ENCODE measurements around the gene SPRN.
"Not testable (repeated sequence)": the region's sequence is repeated elsewhere in the genome, so short reads cannot be mapped to it uniquely, and the experiment has no call there.

SPRN gene

DNA sequence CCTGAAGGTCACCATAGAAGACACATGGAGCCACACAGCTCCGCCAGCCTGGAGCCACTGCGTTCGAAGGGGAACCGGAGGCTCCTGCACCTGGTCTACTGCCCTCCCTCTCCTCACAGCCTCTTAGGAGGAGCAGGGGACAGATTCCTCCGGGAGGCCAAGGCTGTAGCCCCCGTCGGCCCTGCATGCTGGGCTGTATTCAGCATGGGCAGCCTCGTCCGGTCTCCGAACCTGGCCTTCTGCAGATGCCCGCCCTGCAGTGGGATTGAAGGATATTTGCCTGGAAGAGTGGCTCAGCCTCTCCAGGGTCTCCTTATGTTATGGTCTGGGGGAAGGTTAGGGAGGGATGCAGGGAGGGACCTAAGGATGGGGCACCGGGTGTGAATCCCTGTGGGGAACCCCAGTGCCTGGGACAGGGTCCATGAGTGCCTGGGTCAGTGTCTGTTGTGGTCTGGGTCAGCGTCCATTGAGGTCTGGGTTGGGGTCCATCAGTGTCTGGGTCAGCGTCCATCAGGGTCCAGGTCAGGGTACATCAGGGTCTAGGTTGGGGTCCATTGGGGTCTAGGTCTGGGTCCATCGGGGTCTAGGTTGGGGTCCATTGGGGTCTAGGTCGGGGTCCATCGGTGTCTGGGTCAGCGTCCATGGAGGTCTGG lies 16.3 kb upstream of the SPRN start:
- no peak for DNase-seq (ENCODE audit: extremely low read depth in 1 of 2, low read depth in 1 of 2)

DNA sequence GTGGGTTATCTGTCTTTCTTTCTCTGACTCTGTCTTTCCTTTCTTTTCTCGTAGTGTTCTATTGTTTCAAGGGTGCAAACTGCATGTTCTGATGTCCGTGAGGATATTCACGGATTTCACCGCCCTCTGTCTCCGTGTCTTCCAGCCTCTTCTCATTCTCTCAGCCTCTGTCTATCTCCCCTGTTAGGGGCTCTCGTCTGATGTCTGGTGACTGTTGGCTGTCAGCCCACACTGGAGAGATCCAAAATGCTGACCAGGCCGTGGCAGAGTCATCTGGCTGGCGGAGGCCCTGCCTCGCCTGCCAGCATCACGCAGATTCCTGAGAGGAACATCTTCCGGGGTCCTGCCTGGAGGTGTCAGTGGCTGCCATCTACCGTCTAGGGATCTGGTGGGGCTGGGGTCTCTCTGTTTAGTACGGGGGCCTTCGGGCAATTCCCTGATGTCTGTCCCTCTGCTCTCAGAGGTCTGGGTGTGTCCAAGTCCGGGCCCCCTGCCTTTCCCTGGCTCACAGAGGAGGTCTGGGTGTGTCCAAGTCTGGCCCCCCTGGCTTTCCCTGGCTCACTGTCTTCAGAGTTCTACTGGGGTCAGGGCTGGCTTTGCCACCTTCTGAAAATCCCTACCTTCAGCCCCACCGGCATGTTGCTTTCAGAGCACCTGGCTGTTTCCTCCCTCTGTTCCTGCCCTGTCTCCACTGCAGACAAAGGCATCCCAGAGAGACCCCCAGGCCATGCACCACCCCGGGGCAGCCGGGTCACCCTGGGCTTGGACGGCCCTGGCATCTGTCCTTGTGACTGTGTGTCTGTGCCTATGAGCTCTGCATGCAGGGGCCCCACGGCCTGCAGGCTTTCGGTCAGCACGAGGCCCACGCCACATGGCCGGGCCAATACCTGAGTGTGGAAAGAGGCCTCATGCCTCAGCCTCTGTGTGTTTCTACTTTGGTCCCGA lies 15.4 kb upstream of the SPRN start:
- DNase-seq (ENCODE audit: extremely low read depth in 1 of 2, low read depth in 1 of 2) = no peak

DNA sequence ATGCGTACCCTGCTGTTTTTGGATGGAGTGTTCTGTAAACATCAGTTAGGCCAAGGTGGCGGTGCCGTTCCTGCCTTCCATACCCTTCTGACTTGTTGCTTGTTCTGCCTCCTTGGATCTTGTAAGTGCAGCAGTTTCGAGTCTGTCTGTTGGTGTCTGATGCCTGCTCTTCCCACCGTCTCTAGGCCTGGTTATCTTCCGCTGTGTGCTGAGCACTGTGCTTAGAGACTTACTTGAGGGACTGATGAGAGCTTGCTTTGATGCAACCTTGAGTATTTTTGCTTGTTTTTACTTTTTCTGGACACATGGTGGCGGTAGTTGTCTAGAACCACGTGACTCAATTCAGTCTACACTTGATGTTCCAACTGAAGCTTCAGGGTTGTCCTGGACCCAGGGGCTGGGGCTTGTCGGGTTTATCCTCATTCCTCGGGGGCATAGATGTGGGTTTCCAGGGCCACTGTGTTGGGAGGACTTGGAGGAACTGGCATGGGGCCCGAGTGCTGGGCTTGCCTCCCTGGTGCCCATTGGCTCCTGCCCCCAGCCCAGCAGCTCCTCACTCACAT lies 14.4 kb upstream of the SPRN start:
- DNase-seq (ENCODE audit: extremely low read depth in 1 of 2, low read depth in 1 of 2) = no peak

DNA sequence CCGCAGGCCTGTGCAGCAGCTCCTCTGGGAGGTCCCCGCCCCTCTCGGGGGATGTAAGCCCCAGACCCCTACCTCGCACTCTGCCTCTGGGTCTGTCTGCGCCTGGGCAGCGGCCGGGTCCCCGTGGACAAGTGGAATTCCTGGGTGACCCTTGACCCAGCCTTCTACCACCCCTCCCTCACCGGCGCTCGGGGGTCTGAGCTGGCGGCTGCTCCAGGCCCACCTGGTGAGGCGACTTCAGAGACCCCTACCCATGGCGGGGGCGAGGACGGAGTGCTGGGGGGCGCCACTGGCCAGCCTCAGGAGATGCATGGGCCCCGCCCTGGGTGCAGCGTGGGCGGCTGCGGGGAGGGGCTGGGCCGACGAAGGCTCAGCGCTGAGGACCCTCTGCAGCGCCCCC lies 8.4 kb upstream of the SPRN start:
- not testable (repeated sequence) for DNase-seq (ENCODE audit: extremely low read depth in 1 of 2, low read depth in 1 of 2)

DNA sequence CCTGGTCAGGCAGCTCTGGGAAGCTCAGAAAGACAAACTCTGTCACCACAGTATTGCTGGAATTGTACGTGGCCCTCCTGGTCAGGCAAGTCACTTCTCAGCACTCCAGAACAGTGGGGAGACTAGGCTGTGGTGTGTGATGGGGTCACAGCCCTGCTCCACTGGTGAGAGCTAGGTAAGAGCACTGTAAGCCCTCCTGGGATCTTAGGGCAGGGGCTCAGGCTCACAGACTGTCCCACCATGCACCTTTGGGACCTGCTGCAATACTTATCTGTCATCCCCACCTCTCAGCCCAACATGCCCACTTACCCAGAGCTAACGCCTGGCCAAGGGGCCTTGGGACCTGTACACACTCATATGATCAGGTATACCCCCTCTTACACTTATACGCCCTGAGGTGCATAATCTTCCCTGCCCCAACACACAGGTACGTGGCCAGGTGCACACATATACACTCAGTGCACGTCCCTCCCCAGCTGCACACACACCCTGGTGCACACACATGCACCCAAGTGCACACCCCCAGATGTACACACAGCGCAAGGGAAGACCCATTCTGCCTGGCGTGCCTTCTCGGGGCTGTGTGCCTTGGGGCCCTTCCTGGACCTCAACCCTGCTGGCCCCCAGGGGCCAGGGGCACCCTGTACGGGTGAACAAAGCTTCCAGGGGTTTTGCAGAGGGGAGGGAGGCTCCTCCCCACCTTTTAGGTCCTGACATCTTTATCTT lies 7.6 kb upstream of the SPRN start:
- DNase-seq (ENCODE audit: extremely low read depth in 1 of 2, low read depth in 1 of 2) = not testable (repeated sequence)

DNA sequence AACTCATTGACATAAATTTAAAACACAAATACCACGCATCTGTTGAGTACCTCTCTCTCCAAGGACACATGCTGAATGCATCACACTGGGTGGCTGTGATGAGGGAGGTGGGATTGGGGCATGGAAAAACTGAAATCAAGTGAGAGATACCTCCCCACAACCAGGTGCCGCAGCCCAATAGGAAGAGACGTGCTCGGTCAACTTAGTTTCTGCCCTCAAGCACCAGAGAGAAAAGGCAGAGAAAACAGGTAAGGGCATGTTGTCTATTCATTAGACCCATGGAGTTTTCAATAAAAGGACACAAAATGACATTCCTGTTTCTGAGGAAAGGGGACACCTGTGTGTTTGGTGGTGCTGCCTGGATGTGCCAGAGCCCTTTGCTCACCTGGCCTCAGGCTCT lies 5.1 kb upstream of the SPRN start:
- DNase-seq (ENCODE audit: extremely low read depth in 1 of 2, low read depth in 1 of 2) = not testable (repeated sequence)

DNA sequence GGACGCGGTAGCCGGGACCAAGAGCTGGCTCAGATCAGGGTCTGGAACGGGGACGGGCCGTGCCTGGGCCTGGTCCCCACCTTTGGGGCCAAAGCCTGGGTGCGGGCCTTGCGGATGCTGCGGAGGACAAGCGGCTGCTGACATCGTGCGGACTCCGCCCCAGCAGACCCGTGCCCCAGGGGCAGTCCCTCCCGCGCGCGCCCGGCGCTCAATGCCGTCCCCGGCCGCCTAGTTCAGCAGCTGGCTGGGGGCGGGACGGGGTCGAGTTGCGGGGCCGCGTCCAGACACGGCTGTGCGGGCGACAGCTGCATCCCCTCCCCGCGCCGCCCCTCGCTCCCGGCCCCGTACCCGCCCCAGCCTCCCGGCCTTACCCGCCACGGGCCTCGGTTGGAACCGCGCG lies 323 bp downstream of the SPRN start:
- not testable (repeated sequence) for DNase-seq (ENCODE audit: extremely low read depth in 1 of 2, low read depth in 1 of 2)

DNA sequence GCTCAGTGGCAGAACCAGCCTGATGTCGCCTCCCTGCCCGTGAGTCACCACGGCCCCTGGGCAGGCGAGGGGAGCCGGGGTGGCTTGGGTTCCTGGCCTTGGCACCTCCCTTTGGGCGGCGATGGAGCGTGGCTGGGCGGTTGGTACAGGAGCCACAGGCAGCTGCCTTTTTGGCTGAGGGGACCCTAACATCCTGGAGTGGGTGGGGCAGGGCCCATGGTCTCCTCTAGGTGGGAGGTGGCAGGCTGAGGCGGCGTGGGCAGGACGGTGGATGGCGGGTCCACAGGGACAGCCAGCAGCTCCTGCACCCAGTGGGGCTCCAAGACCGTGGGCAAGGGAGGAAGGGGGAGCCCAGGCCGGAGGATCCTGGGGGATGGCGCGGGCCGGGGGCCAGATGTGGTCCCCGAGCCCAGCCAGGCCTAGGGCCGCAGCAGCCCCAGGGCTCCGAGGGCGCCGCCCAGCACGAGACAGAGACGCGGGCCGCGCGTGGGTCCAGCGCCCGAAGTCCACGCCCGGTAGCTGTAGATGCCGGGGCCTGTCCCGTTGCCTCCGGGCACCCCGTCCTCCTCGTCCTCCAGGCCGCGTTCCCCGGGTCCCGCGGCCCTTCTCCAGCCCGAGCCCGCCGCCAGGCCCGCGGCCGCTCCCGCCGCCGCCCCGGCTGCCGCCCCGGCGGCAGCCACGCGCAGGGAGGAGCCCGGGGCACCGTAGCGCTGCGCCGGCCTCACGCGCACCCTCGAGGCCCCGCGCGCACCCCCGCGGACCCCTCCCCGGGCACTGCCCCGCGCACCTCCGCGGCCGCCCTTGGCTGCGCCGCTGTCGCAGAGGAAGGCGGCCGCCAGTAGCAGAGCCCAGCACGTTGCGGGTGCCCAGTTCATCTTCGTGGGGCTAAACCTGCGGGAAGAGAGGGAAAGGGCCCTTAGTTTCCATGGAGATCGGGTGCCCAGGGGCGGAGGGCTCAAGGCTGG lies 1.3 kb downstream of the SPRN start:
- no peak for DNase-seq (ENCODE audit: extremely low read depth in 1 of 2, low read depth in 1 of 2)

DNA sequence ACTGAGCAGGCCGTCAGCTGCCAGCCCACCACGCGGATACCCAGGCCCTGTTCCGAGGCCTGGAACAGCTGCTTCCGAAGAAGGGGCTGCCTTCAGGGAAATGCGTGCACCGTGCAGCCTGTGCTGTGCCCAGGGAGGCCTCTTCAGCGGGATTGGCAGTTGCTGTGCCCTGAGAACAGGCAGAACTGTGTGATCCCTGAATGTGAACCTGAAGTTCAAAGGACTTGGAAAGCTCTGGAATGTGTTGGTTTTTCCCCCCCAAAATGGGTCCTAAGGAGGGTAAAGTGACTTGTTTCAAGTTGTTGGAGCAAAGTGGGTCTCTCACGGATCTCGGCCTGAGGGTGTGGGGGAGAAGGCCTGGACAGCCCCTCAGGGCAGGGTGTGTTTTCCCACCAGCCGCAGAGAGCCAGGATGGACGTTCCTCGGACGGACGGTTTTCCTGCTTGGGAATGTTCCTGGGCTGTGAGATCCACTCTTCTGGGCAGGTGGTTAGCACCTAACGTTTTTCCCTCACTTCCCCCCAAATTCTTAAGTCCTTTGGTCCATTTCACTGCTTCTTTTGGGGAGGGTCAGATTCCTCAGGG lies 2.1 kb downstream of the SPRN start:
- no peak for DNase-seq (ENCODE audit: extremely low read depth in 1 of 2, low read depth in 1 of 2)

DNA sequence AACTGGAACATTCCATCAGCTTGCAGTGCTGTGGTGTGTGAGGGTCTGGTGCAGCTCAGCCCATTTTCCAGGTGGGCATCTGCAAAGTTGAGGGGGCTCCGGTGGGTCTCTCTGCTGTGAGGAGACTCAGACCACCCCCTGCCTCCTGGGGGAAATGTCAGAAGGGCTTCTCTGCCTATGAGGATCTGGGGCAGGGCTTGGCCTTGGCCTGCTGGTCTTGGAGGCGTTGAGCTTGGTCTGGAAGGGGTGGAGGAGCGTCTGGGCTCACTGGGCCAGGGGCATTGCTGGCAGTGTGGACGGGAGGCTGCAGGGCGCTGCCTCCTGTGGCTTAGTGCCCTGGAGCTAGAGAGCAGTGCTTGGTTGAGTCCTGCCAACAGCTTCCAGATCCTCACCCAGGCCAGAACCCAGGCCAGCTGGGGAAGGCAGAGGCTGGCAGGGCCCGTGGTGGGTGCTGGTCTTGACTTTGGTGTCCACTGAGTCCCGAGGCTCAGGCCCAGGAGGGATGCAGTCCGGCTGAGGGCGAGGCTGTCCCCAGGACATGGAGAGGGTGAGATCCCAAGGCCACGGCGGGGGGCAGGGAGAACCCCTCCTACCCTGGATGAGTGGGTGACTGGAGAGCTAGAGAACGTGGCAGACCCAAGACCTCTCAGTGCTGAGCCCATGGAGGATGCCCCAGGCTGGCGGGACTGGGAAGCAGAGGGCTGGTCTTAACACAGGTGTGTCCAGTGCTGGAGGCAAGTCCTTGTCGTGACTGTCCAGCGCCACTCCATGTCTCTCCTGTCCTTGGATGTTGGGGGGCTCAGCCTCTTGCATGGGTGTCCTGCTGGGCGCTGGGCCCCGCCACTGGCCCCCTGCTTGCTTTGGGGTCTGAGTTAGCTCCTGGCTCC lies 2.8 kb downstream of the SPRN start:
- DNase-seq (ENCODE audit: extremely low read depth in 1 of 2, low read depth in 1 of 2) = no peak

DNA sequence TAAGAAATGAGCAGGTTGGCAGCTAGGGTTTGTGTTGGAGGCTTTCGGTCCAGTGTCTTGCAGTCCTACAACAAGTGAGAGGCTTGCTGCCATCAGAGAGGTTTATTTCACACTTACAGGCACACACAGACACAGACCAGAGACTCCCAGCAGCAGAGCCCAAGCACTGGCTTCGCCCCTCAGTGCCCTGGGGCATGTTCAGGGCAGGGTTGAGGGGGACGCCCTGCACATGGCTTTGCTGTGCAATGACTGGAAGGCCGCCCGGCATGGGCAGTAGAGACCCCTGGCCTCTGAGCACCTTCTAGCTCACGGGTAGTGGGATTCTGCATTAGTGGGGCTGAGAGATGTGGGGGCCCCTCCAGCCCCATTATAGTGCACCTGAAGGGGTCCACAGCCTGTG lies 3.8 kb downstream of the SPRN start:
- no peak for DNase-seq (ENCODE audit: extremely low read depth in 1 of 2, low read depth in 1 of 2)

DNA sequence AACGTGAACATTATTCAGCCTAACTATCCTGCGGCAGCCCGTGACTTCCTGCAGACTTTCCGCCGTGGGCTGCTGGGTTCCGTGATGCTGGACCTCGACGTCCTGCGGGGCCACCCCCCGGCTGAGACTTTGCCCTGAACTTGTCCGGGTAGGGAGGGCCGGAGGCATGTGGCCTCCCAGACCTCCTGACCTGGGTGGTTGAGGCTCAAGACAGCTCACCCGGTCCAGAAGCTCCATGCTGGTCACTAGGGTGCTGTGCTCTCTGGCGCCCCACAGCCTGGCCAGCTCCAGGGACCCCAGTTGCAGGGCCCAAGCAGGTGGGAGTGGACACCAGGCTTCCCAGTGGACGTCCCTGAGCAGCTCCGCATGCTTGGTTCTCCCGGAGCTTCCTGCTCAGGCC lies 4.4 kb downstream of the SPRN start:
- DNase-seq (ENCODE audit: extremely low read depth in 1 of 2, low read depth in 1 of 2) = no peak

DNA sequence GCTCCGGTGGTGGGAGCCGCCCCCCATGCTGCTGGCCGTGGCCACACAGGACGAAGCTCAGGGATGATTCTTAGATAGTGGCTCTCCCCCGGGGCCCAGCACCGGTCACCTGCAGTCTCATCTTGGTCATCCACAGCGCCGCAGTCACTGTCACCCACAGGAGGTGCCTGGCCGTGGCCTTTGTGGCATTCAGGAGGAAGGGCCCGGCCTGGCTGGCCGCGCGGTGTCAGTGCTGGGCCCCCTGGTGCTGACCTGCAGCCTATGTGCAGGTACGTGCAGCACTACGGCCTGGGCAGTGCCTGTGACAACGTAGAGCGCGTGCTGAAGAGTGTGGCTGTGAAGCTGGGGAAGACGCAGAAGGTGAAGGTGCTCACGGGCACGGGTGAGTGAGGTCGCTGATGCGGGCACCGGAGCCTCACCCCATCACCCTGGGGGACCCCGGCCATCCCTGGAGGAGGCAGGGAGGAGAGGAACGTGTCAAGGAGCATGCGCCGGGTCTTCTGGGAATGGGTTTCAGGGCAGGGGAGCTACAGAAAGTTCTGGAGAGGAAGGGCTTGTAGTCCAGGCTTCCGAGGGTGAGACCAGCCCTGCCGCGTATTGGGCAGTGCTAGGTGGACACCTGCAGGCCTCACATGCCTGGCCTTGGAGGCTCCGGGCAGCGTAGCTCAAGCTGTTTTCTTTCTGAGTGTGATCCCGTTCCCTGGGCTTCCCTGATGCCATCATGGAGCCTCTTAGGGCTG lies 5.0 kb downstream of the SPRN start:
- no peak for DNase-seq (ENCODE audit: extremely low read depth in 1 of 2, low read depth in 1 of 2)

DNA sequence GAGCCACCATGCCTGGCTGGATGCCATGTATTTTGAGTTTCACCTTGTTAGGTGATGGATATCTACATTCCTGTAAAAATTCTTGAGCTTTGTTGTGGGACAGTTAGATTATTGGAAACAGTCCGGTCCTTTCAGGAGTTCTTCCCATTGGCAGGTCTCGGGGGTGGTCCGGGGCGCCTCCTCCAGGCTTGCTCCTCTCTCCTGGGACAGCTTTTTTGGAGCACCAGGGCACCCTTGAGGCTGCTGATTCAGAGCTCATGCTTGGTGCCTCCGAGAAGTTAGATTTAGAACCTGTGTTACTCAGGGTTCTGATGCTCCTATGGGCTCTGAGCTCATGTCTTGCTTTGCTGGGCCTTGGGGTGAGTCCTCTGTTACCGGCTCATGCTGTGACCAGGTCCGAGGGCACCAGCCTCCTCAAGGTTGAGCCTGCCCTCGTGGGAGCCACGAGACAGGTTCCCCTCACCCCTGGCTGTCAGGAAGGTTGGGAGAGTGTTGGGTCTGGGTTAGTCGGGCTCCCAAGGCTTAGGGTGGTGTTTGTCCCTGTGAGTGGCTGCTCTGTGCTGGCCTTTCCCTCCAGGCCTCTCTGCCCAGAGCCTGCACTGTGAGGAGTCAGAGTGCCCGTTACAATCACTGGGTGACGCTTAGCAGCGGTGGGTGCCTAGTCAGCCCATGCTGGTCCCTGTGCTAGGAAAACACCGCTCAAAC lies 6.0 kb downstream of the SPRN start:
- DNase-seq (ENCODE audit: extremely low read depth in 1 of 2, low read depth in 1 of 2) = no peak

DNA sequence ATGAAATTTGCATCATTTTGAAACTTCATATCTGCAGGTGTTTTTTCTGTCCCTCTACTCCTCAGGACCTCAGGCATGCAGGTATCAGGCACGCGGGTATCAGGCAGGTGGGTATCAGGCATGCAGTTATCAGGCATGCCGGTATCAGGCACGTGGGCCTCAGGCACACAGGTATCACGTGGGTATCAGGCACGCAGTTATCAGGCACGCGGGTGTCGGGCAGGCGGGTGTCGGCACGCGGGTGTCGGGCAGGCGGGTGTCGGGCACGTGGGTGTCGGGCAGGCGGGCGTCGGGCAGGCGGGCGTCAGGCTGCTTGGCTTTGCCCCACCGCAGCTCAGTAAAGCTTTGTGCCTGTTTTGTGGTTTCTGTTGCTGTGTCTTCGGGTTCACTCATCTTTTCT lies 8.7 kb downstream of the SPRN start:
- no peak for DNase-seq (ENCODE audit: extremely low read depth in 1 of 2, low read depth in 1 of 2)

DNA sequence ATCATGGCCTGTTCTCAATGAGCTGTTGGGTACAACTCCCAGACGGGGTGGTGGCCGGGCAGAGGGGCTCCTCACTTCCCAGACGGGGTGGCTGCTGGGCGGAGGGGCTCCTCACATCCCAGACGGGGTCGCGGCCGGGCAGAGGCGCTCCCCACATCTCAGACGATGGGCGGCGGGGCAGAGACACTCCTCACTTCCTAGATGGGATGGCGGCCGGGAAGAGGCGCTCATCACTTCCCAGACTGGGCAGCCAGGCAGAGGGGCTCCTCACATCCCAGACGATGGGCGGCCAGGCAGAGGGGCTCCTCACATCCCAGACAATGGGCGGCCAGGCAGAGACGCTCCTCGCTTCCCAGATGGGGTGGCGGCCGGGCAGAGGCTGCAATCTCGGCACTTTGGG lies 10.0 kb downstream of the SPRN start:
- not testable (repeated sequence) for DNase-seq (ENCODE audit: extremely low read depth in 1 of 2, low read depth in 1 of 2)

DNA sequence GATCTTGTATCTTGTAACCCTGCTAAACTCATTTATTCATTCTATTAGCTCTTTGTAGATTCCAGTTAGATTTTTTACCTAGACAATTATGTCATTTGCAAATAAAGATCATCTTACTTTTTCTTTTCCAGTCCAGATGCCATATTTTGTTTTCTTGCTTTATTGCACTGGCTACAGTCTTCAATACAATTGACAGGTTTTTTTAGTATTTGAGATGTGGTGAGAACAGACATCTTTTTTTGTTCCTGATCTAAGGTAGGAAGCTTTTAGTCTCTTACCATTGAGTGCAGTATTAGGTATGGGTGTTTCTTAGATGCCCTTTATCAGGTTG lies 12.1 kb downstream of the SPRN start:
- DNase-seq (ENCODE audit: extremely low read depth in 1 of 2, low read depth in 1 of 2) = no peak

Measured in activated CD8-positive, alpha-beta memory T cell treated with anti-CD3 and anti-CD28 coated beads for 1 hour (primary cell).